HG03097 (cell line): ENCODE measurements around the gene UBAC1.
A peak's percentile ranks its signal among the peaks of the same experiment; 100 is the strongest.
"Not testable (repeated sequence)": the region's sequence is repeated elsewhere in the genome, so short reads cannot be mapped to it uniquely, and the experiment has no call there.

Experiments
- ATAC-seq: cut with Tn5 transposase; IDR thresholded peaks from one replicate; pipeline ENCODE4 v1.9.1; 2021; ENCODE audit not compliant: unreplicated experiment, low FRiP score

Gene UBAC1

DNA sequence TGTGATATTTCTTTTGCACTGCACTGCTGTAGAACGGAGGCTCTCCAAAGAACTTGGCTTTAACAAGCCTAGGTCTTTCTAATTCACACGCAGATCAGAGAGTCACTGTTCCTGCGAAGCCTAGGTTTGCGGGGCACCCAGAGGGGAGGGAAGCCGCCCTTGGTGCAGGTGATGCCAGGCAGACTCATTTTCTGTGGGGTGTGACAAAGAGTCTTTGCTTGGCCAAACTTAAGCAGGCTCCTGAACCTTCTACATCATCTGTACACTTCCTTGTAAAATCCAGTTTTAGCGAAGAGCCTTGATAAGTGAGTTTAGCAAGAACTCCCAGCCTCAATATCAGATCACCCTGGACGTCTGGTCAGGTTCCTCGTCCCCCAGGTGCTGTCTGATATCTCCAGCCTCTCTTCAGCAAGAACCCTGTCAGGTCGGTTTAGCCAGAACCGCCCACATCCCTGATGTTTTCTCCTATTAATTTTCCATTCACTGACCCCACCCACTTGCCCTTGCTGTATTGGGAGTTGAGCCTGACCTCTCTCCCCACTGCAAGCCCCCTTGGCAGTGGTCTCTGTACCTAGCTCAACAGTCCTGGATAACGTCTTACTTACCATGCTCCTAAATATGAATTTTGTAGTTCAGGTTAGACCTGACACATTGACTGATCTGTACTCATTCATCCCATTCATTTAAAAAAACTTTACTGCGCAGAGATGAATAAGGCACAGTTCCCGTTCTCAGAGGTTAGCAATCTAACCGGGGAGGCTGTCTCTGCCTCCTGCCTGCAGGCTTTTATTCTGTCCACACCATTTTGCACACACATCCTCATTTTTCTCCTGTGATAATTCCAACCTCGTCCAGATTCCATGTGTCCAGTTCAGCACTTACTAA, 880 bp upstream of the UBAC1 start:
- no peak for ATAC-seq

DNA sequence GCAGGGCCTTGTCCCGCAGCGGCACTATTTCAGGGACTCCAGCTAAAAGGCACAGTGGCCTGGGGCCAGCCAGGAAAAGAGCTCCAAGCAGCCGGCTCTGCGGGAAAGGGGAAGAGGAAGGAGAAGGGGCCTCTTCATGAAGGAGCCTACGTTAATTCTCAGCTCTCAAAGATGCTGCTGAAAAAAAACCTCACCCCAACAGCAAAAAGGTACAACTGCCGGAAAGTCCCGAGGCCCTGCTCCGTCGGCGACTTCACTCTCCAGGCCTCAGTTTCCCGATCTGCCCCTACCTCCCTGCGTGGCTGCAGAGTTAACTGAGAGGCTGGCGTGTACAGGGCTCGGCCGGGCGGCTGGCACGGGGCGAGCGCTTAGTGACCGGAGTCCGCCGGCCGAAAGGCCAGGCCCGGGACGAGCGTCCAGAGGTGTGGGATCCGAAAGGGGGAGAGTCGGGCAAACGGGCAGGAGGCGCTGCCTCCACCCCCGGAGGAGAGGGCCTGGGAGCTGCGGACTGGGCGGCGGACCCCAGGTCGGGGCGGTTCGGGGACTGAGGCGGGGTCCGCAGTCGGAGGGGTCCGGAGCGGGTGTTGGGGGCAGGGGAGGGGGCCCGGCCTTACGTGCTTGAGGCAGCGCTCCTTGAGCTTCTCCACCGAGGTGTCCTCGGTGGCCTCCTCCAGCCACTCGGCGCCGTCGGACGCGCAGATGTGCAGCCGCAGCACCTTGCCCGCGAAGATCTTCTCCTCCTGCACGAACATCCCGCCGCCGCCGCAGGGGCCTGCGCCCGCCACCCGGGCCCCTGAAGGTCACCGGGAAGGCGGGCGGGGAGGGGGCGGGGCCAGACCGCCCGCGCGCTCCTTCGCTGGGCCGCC, 529 bp downstream of the UBAC1 start:
- peak; percentile 17 for ATAC-seq

DNA sequence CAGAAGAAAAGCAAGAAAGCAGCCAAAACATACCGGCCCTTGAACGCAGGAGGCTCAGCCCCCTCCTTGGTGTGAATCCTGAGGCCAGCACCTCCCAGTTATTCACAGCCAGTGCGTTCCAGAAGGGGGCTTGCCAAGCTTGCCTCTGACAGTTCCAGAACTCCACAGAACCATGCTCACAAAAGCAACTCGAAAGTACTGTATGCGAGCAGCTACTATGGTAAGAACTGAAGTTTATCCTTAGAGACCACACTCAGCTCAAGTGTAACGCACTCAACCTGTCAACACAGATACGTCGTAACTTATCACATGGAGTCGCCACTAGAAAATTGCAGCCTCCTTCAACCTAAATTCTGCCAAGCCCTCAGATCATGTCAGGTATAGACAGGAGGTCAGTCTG, 1.4 kb downstream of the UBAC1 start:
- no peak for ATAC-seq

DNA sequence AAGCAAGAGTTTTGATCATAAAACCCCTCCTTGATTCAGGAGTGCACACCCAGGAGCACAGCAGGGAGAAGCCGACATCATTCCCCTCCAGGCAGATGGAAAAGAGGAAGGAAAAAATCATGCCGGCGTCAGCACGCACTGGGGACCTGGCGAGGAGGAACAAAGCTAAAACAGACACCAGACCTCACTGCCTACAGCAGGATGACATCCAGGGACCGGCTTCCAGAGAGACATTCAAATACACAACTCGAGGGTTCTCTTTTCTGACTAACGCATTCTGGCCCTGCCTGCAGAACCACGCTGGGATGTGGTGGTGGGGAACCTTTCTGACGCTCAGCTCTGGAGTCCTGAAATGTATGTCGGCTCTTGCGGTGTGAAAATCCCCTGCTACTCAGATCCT, 2.7 kb downstream of the UBAC1 start:
- no peak for ATAC-seq

DNA sequence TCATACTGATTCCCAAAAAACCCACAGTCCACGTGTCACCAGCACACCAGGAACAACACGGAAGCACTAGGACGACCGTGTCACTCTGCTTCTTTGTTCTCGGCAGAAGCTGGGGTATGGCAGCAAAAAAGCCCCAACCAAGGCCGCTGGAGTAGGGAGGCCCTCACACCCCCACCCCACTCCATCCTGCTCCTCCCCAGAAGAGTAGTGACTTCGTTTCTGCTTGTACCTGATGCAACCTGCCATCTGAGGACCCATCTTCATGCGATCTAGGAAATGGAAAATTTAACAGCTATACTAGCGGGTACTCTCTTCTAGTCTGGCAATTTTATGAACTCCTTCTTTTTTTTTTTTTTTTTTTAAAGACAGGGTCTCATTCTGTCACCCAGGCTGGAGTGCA, 3.7 kb downstream of the UBAC1 start:
- ATAC-seq, result no peak

DNA sequence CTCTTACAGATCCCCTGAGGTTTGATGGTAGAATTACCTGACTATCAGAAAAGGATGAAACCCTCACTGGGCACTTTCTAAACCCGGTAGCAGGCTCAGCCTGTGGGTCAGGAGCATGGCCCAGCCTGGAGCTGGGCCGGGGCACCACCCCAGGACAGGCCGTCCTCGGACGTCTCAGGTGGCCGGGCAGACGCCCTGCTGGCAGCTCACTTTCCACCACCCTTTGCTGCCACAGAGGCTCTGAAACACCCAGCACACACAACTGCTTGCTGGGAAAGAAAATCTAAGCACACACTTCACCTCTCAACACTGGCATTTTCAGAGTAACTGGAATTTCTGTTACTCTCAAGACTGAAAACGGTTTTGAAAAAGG, 4.4 kb downstream of the UBAC1 start:
- ATAC-seq, result no peak

DNA sequence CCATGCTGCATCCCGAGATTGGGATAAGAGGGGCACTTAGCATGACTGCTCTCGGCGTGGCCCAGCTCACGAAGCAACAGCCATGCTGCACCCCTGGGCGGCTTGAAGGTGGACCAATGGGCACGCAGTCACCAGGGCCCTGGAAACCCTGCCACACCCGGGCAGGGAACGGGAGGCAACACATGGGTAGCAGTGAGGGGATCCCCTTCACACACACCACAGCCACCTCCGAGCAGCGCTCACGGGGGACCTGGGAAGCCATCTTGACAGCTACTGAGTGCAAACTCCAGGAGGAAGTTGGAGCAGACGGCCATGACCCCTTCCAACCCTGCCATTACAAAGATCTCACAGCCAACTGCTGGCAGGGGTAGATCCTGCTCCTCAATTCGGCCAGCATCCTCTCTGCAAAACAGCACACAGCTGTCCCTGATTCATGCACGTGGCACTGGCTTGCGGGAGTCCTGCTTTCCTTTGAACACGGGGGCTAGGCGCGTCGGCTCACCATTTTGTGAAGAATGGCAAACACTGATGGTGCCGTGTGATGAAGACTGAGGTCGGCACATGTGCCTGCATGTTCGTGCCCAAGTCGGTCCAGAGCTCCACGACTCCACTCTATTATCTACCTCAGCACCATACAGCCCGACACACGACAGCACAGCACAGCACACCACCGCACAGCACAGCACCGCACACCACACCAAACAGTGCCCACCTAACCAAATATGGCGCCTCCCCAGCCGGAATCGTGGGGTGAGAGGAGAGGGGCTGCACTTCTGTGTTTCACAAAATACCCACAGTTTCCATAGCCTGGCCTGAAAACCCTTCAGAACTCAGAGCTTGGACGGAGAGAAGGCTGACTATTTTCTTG, 5.0 kb downstream of the UBAC1 start:
- ATAC-seq, result no peak

DNA sequence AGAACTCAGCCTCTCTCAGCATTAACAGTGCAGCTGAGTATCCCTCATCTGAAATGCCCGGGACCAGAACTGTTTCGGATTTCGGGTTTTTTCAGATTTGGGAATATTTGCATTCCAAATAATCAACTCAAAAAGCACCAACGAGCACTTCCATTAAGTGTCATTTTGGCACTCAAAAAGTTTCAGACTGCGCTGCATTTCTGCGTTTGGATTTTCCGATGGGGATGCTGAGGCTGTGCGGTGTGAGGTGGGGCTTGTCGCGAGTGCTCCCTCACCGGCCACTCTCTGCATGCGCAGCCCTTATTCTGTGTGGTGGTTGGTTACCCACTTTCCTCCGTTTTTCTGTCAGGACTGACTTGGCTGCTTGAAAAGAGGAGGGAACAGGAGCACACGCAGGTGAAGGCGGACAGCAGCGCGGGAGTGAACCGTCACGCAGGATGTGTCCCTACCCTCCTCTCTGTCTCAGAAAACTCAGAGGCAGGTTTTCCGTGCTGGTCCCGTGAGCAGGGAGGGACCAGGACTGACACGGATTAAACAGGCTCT, 8.4 kb downstream of the UBAC1 start:
- ATAC-seq, result no peak

DNA sequence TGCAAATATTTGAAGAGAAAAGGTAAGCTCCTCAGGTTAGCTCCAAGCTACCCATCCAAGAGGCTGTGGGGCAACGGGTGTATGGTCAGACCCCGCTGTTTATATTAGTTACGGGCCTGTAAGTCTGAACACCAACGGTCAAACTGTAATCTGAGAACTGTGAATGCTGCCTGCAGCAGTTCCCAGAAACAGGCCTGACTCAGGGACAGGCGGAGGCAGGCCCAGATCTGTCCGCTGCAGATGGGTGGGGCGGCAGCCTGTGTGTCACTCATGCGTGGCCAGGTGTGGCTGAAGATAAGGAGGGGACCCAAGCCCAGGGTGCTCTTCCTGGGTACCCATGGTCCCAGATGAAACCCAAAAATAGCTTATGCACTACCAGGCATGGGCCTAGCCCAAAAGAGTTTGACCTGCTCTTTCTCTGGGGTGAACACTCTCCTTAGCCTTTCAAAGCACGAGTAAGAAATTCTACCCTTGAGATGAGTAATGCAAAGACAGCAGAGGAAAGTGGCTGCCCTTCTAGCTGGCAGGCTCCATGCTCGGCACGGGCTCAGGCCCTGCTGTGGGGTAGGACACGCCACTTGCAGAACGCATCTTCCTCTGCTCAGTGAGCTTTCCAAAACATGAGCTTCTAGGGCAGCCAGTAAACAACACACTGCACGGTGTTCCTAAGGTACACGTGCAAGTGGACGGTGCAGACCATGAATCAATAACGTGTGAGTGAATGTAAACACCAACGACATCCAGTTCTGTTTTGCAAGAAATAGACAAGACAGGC, 9.1 kb downstream of the UBAC1 start:
- ATAC-seq, result no peak

DNA sequence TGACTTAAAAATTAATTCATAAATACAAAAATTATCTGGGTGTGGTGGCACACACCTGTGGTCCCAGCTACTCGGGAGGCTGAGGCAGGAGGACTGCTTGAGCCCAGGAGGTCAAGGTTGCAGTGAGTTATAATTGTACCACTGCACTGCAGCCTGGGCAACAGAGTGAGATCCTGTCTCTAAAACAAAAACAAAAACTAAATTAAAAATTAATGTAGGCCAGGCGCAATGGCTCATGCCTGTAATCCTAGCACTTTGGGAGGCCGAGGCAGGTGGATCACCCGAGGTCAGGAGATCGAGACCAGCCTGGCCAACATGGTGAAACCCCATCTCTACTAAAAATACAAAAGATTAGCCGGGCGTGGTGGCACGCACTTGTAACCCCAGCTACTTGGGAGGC, 9.9 kb downstream of the UBAC1 start:
- not testable (repeated sequence) for ATAC-seq

DNA sequence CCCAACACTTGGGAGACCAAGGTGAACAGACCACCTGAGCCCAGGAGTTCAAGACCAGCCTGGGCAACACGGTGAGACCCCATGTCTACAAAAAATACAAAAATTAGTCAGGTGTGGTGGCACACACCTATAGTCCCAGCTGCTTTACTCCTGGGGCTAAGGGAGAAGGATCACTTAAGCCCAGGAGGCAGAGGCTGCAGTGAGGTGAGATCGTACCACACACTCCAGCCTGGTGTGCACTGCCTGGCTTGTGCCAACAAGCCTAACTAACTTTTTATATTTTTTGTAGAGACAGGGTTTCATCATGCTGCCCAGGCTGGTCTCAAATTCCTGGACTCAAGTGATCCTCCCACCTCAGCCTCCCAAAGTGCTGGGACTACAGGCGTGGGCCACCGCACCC, 10.3 kb downstream of the UBAC1 start:
- ATAC-seq, result not testable (repeated sequence)

DNA sequence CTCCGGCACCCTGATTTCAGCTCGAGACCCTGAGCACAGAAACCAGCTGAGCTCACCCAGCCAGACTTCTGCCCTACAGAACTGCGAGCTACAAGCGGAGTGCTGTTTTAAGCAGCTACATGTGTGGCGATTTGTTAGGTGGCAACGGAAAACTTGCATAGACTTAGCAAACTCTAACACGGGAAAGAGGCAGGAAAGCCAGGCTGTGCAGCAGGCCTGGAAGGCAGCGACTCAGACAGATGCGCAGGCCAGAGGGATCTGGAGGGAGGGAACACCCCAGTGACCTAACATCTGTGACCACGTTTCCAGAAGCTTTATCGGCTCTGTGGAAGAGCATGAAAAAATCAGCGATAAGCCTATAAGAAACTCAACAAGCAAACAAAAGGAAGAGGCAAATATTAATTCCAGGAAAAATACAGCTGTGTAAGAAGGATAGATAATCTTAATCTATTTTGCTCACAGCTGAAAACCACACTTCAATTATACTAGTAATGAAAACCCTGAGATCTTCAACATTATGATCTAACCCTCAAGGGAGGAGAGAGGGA, 11.0 kb downstream of the UBAC1 start:
- no peak for ATAC-seq

DNA sequence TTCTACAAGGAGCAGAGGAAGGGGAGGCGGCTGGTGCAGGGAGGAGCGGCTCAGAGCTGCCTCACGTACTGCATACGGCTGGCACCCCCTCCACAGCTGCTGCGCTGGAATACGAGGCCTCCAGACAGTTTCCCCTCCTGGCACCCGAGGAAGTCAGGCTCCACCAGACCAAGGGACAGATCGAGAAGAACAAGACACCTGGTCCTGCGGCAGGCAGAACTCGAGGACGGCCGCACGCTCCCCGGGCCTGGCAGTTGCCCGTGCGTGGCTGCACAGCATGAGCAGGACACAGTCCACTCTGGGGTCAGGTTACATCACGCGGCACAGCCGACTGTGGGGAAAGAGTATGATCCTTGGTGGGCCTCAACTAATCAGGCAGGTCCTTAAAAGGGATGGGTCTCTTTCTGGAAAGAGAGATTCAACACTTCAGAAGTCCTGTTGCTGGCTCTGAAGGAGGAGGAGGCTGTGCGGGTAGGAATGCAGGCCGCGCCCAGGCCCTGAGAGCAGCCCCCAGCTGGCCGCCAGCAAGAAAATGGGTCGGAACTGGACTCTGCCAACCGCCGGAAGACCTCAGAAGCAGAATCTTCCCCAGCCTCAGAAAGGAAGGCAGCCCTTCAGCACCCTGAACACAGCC, 11.6 kb downstream of the UBAC1 start:
- no peak for ATAC-seq

DNA sequence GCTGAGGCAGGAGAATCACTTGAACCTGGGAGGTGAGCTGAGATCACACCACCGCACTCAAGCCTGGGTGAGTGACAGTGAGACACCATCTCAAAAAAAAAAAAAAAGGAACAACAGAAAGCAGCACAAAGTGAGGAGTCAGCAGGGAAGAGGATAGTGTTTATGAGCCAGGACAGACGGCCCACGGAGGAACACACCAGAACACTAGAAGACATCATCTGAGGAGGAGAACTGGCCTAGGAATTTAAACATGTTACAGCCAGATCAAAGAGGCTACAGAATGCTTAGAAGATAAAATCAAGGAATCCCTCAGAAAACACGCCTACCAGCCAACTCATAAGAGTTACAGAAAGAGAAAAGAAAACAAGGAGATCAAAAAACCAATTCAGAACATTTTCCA, 12.2 kb downstream of the UBAC1 start:
- ATAC-seq, result no peak

DNA sequence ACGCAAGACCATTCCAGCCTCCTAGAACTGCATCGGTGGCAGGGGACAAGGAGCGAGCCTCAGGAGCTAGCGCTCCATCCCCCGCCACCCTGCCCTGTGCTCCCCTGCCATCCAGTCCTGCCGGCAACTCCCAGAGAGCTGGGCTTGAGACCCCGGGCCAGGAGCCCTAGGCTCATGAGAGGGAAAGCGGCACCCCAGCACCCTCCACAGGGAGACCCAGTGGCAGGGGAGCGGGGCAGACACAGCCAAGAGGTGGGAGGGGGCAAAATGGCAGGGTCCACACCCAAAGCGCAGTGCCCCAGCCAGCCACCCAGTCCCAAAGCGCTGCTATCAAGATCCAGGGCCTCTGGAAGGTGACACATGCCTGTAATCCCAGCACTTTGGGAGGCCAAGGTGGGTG, 12.7 kb downstream of the UBAC1 start:
- ATAC-seq, result no peak

DNA sequence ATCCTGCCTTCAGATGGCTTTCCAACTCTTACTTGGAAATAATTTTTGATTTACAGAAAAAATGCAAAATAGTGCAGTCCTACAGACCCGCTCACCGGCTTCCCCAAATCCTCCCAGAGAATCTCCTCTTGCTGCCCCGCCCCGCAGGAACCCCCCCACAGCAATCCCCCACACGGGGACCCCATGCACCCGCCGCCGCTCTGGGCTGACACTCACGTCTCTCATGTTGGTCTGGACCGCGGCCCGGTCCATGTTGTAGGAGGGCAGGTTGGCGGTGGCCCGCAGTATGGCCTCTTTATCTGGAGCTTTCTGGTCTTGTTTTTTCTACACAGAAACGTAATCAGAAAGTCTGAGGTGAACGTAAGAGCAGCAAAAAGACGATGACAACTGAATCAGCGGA, 13.6 kb downstream of the UBAC1 start:
- ATAC-seq, result no peak

DNA sequence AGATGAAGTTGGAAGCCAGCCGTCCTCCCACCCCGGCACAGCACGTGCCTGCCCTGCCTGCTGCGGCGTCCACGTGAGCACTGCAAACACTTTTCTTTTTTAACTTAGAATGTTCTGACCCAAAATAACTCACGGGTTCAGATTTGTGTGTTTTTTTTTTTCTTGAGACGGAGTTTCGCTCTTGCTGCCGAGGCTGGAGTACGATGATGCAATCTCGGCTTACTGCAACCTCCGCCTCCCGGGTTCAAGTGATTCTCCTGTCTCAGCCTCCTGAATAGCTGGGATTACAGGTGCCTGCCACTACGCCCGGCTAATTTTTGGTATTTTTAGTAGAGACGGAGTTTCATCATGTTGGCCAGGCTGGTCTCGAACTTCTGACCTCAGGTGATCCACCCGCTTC, 14.1 kb downstream of the UBAC1 start:
- not testable (repeated sequence) for ATAC-seq

DNA sequence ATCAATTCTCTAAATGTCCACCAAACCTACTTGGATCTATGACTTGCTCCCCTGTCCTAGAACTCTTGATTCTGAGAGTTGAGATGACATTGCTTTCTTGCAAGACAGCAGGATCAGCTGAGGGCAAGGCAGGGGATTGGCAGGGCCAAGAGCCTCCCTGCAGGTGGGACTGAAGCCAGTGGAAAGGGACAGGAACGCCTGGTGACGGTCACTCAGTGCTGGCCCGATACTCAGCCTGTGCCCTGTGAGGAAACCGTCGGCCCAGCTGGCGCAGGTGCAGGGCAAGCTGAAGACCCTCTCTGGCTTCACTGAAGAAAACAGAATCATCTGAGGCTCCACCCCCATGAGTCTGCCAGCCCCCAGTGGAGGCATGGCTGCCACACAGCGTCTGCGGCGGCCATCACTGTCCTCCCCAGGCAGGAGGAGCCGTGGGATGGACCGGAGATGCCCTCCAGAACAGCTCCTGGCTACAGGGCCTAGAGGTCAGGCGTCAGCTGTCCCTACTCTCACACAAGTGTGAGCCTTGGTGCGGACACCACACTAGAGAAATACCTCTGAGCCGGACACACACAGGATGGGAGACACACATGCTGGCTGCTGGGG, 14.7 kb downstream of the UBAC1 start:
- no peak for ATAC-seq

DNA sequence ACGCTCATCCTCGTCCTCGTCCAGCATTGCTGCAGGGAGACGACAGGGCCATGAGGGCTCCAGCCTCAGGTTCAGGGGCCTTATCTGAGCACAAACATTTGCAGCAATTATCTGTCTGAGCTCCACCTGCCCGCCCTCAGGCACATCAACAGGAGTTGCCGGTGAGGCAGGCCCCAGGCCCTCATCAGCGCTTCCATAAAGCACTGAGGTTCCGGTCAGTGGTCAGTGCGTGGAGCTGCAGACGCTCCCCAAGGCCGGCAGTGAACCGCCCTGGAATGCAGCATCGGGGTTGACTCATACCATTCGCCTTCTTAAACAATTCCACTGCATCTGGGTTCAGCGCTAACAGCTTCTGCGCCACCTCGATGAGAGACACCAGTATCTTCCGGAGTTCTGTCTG, 15.2 kb downstream of the UBAC1 start:
- ATAC-seq, result no peak
